IPS DF 6.9 (cell line): Measurements from ENCODE around the gene TECR.

ENCODE experiments used
- DNase-seq: peaks from one replicate; pipeline ENCODE4 v3.0.0-alpha.2; 2013; ENCODE audit warnings: low read depth, low spot score
- H3K27ac ChIP-seq: one replicate; pipeline ENCODE4 v1.5.1; 2013; ENCODE audit warnings: low read length, control low read depth
- H3K27me3 ChIP-seq: 2 replicates; pipeline ENCODE4 v1.6.1; 2013; ENCODE audit warnings: mild to moderate bottlenecking, low read length; ENCODE audit not compliant: control insufficient read depth, insufficient read depth
- H3K36me3 ChIP-seq: 2 replicates; pipeline ENCODE4 v1.6.1; 2013; ENCODE audit warnings: low read length; ENCODE audit not compliant: control insufficient read depth, insufficient read depth
- H3K4me1 ChIP-seq: 2 replicates; pipeline ENCODE4 v1.6.1; 2013; ENCODE audit warnings: low read length; ENCODE audit not compliant: control insufficient read depth, insufficient read depth
- H3K4me3 ChIP-seq: 2 replicates; pipeline ENCODE4 v1.5.1; 2013; ENCODE audit warnings: mild to moderate bottlenecking, low read length
- H3K9me3 ChIP-seq: 2 replicates; pipeline ENCODE4 v1.6.1; 2013; ENCODE audit warnings: low read length, inconsistent platforms; ENCODE audit not compliant: control insufficient read depth, insufficient read depth
- WGBS: extraction: QIAGEN DNeasy Blood & Tissue Kit; methylation state at CpG from one replicate; pipeline ENCODE4 v1.1.7; 2013; ENCODE audit warnings: mixed read lengths, missing lambda C conversion rate; ENCODE audit not compliant: insufficient read length, insufficient coverage; 5-methylcytosine and 5-hydroxymethylcytosine counted together

Gene TECR

DNA sequence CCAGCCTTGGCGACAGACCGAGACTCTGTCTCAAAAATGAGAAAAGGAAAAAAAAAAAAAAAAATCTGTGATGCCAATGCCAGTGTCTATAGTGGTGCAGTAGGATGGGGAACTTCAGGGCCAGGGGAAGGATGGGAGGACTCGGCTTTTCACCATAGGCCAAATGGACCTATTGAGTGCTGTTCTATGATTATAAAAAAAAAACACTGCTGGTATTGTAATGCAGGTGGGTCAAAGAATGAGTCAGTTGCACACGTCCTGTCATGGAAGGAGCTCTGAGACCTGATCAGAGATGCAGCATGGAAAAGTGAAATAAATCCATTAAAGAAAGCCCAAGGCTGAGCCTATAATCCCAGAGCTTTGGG, 18.2 kb upstream of the TECR start:
- H3K4me3 ChIP-seq = no peak overlapping the region
- H3K4me1 ChIP-seq = no peaks in the 10 kb centered on the region
- DNase-seq = no peak
- no CpG with 5 or more reads among the region's 4 CpGs for WGBS
- H3K36me3 ChIP-seq = peaks cover 12% of the 10 kb centered on the region
- no peak overlapping the region for H3K27ac ChIP-seq
- no peaks in the 10 kb centered on the region for H3K9me3 ChIP-seq
- no peaks in the 10 kb centered on the region for H3K27me3 ChIP-seq

DNA sequence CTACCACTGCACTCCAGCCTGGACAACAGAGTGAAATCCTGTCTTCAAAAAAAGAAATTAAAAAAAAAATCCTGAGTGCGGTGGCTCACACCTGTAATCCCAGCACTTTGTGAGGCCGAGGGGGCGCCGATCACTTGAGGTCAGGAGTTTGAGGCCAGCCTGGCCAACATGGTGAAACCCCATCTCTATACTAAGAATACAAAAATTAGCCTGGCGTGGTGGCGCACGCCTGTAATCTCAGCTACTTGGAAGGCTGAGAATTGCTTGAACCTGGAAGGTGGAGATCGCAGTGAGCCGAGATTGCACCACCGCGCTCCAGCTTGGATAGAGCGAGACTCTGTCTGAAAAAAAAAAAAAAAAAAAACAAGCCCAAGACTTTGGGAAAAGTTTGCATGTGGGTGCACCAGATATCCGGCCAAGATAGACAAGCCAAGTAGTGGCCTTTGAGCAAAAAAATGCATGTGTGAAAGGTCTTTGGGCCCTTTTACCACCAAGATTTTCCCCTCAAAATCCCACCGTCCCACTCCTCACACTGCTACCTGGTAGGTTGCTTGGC, 16.9 kb upstream of the TECR start:
- no peaks in the 10 kb centered on the region for H3K27me3 ChIP-seq
- no peak for DNase-seq
- peaks cover 12% of the 10 kb centered on the region for H3K36me3 ChIP-seq
- no peaks in the 10 kb centered on the region for H3K9me3 ChIP-seq
- H3K4me1 ChIP-seq = peaks cover 5% of the 10 kb centered on the region; the same call in 1 of the 2 replicates
- no CpG with 5 or more reads among the region's 14 CpGs for WGBS
- H3K4me3 ChIP-seq = no peak overlapping the region
- H3K27ac ChIP-seq = no peak overlapping the region

DNA sequence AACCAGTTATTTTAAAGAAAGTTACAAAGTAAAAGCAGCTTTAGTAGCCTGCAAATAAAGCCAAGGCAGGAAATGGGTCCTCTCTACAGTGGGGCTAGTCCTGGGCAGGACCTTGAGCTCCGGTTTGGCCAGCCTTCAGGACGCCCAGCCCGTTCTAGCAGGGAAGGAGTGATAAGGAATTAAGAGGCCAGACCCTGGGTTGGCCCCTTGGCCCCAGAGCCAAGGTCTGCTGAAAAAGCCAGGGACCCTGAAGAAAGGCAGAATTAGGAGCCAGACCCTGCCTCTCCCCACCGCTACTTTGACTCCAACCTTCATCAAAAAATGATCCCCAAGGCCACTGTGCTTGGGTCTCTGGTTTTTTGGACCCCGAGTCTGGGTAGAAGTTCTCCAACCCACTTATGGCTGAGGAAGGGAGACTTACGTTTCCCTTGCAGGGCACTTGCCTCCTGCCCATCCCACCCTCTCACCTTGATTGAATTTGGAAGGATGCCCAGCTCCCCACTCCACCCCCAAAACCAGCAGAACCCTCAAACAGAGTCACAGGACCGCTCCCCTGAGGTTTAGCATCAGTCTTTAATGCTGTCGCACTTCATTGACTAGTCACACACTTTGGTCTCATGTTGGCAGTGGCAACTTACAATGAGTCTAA, 15.1 kb upstream of the TECR start:
- H3K27ac ChIP-seq = no peak overlapping the region
- peaks cover 5% of the 10 kb centered on the region; the same call in 1 of the 2 replicates for H3K4me1 ChIP-seq
- peaks cover 12% of the 10 kb centered on the region for H3K36me3 ChIP-seq
- no peak overlapping the region for H3K4me3 ChIP-seq
- no peaks in the 10 kb centered on the region for H3K27me3 ChIP-seq
- DNase-seq = no peak
- WGBS = no CpG with 5 or more reads among the region's 8 CpGs
- H3K9me3 ChIP-seq = no peaks in the 10 kb centered on the region

DNA sequence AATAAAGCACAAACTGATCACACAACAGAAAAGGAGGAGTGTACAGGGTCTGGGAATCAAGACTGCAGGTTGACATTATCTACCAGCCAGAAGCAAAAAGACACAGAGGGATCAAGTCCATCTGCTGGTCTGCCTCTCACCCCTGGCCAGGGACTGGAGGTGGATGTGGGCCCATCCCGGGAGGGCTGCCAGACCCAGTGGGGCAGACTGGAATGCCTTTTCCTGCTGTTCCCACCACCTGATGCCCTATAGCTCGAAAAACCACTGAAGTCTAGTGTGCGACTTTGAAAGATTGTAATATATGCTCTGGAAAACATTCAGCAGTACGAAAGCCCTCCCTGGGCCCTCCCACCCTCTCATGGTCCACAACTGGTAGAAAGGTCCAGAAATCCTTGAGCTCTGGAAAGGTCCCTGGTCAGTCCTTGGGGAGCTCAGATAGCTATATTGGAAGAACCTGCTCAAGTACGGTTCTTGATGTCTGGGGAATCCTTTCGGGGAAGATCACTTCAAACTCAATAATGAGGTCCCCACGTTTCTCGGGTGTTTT, 13.8 kb upstream of the TECR start:
- WGBS = no CpG with 5 or more reads among the region's 8 CpGs
- Histone ChIP-seq H3K4me1 (peaks cover 6% of the 10 kb centered on the region; the same call in 1 of the 2 replicates), H3K4me3 (no peak overlapping the region), H3K36me3 (peaks cover 12% of the 10 kb centered on the region), H3K9me3 (no peaks in the 10 kb centered on the region), H3K27me3 (no peaks in the 10 kb centered on the region), H3K27ac (no peak overlapping the region)
- no peak for DNase-seq

DNA sequence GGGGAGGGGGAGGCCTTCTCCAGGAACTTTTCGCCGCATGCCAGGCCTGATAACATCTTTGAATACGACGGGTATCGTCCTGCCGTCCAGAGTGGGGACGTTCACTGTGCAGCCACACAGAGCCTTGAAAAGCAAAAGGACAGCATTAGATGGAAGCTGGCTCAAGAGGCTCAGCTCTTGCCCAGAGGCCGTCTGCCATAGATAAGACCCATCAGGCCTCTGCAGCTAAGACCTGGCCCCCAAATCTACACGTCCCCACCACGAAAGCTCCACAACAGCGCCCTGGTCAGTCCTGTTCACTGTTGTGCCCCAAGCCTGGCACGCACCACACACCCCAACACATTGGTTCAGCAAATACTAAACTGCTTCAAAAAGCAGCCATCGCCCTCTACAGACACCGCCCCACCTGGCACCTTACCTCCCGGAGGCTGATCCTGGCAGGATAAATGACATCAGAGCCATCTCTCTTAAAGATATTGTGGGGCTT, 13.3 kb upstream of the TECR start:
- Histone ChIP-seq H3K4me1 (peaks cover 6% of the 10 kb centered on the region; the same call in 1 of the 2 replicates), H3K27ac (no peak overlapping the region), H3K4me3 (no peak overlapping the region), H3K36me3 (peaks cover 12% of the 10 kb centered on the region), H3K27me3 (no peaks in the 10 kb centered on the region), H3K9me3 (no peaks in the 10 kb centered on the region)
- WGBS = no CpG with 5 or more reads among the region's 15 CpGs
- no peak for DNase-seq

DNA sequence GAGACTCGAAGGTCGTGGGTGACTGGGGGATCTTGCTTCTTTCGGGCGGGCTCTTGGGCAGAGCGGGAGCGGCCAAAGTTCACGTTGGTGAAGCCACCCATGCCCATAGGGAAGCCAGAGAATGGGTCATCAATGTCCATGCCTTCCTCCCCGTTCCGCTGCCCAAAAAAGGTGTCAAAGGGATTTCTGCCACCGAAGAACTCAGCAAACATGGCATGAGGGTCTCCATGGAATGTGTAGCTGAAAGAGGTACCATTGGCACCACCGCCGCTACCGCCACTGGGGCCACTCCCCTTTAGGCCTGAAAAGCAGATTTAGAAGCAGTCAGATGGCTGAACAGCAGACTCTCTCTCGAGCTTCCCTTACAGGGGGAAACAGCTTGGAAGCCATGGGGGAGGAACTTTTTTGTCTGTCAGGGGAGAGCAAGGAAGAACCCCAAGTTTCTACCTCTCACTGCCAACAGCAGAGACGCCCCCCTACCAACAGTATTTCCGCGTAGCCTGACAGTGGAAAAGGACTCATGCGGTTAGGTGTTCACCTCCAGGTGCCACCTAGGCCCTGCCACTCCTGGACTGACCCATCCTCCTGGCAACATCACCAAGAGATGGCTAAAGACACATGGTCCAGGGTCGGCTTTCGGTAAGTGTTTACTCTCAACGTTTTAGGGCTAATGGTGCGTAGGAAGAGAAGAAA, 12.5 kb upstream of the TECR start:
- Histone ChIP-seq H3K4me1 (peaks cover 6% of the 10 kb centered on the region; the same call in 1 of the 2 replicates), H3K27ac (no peak overlapping the region), H3K9me3 (no peaks in the 10 kb centered on the region), H3K36me3 (peaks cover 12% of the 10 kb centered on the region), H3K4me3 (peak overlapping the region; percentile 95; the same call in 1 of the 2 replicates), H3K27me3 (no peaks in the 10 kb centered on the region)
- no CpG with 5 or more reads among the region's 22 CpGs for WGBS
- no peak for DNase-seq

DNA sequence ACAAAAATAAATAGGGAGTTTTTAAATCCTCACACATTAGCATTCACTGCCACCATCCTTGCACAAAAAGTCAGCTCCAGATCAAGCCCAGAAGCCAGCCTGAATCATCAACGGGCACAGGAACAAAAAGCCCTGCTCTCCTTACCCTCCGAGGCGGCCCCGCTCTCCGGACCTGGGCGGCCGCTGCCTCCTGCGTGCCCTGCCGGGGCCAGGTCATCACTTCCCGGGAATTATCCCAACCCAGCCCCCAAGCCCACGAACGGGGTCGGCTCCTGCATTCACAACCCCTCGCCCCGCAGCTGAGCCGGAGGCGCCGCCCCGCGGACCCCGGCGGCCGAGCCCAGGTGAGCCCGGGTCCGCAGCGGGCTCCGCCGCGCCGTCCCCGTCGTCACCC, 12.0 kb upstream of the TECR start:
- no peak overlapping the region for H3K27ac ChIP-seq
- no CpG with 5 or more reads among the region's 32 CpGs for WGBS
- H3K4me1 ChIP-seq = peaks cover 6% of the 10 kb centered on the region; the same call in 1 of the 2 replicates
- no peak for DNase-seq
- H3K9me3 ChIP-seq = no peaks in the 10 kb centered on the region
- H3K36me3 ChIP-seq = peaks cover 12% of the 10 kb centered on the region
- no peaks in the 10 kb centered on the region for H3K27me3 ChIP-seq
- H3K4me3 ChIP-seq = peak overlapping the region; percentile 95

DNA sequence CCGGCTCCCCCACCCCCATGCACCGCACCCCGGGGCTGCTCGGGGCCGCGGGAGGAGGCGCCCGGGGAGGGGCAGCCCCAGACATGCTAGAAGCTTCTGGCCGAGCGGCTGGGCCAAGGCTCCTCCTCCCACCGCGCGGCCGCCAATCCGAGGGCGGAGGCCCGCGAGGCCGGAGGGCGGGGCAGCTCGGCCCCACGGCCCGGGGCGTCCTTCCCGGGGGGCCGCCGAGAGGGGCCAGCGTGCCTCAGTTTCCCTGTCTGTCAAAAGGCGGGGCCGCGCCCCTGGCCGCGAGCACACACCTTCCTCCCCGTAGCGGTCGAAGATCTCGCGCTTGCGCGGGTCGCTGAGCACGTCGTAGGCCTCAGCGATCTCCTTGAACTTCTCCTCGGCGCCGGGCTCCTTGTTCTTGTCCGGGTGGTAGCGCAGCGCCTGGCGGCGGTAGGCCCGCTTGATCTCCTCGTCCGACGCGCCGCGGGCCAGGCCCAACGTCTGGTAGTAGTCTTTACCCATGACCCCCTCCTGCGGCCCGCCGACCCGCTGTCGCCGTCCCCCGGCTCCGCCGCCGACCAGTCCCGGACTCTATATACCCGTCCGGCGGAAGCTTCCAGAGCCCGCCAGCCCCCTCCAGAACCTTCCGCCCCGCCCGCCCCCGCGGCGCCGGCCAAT, 11.4 kb upstream of the TECR start, which contains the start of gene DNAJB1:
Gene DNAJB1, minus strand, starts transcription at position 558 of the 666 bp plus-strand sequence. Its CDS starts 48 bp downstream, at position 510.
- Histone ChIP-seq H3K27ac (no peak within 1 kb of the TSS), H3K9me3 (no peaks in the 10 kb centered on the region), H3K27me3 (no peaks in the 10 kb centered on the region), H3K4me3 (peak within 1 kb of the TSS; percentile 95), H3K4me1 (peaks cover 6% of the 10 kb centered on the region; the same call in 1 of the 2 replicates), H3K36me3 (peaks cover 12% of the 10 kb centered on the region)
- DNase-seq = no peak
- WGBS = no CpG with 5 or more reads among the region's 82 CpGs

DNA sequence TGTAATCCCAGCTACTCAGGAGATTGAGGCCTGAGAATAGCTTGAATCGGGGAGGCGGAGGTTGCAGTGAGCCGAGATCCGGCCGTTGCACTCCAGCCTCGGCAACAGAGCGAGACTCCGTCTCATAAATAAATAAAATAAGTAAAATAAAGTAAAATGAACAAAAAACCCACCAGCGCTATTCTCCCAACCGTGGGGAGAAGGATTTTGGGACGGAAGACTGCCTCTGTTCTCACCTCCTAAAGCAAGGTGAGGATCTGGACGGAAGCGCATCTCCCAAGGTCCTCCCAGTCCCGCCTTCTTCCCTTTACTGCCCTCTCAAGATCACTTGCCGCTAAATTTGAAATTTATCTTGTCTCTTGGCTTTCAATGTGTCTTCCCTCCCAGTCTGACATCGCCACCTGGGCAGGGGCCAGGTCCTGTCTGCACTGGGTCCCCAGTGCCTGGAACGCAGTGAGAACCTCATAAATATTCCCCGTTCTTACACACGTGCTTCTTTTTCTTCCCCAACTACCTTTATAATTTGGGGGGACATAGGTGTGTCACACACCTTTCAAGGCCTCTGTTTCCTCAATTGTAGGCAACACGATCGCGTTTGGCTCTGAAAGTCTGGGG, 10.0 kb upstream of the TECR start:
- Histone ChIP-seq H3K27ac (no peak overlapping the region), H3K27me3 (no peaks in the 10 kb centered on the region)
- DNase-seq = no peak

More for the DNA sequence above, 10.0 kb upstream of the TECR start:
- Histone ChIP-seq H3K4me1 (peaks cover 6% of the 10 kb centered on the region; the same call in 1 of the 2 replicates), H3K4me3 (no peak overlapping the region), H3K36me3 (peaks cover 12% of the 10 kb centered on the region), H3K9me3 (no peaks in the 10 kb centered on the region)
- WGBS = no CpG with 5 or more reads among the region's 22 CpGs
